ENCODE data around the gene MAD1L1.

DNA sequence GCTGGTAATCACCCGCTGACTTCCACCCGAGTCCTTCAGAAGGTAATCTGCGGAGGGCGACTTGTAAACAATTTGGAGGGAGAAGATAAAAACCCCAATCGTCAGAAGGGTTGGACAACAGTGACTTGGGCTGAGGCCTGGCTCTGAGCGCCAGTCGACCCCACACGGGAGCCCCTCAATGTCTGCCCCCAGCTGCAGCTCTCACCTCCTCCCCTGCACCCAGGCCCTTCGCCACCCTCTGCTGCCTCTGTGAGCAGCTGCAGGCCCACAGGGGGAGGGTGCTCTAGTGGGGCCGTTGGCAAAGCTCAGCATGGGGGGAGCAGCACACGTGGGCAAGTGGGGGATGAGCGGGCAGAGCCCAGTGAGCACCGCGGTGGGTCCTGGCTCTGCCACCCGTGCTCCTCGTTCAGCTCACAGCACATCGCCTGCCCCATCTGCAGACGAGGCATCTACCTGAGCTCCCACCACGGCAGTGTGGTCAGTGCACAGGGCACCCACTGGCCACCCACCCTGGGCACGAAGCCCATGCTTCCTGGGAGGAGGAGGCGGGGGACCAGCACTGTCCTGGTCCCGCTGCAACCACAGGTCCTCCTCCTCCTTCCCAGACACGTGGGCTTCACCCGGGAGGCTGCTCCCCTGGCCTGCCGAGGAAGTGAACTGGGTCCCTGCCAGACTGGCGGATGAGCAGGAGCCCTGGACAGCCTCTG is 282.1 kb downstream of the MAD1L1 start:
- no peak for TF ChIP-seq CTCF (conservative IDR thresholded peaks at IDR 0.05; ENCODE audit: low read depth, low read length)
- TF ChIP-seq RFX5 (IDR thresholded peaks at IDR 0.05; ENCODE audit: low read depth, low read length) = no peak
- no peak for TF ChIP-seq MAFK (IDR thresholded peaks at IDR 0.05; ENCODE audit: low read depth, low read length)
- TF ChIP-seq SMC3 (IDR thresholded peaks at IDR 0.05; ENCODE audit: low read depth, low read length) = no peak
- TF ChIP-seq, protein P1, sequence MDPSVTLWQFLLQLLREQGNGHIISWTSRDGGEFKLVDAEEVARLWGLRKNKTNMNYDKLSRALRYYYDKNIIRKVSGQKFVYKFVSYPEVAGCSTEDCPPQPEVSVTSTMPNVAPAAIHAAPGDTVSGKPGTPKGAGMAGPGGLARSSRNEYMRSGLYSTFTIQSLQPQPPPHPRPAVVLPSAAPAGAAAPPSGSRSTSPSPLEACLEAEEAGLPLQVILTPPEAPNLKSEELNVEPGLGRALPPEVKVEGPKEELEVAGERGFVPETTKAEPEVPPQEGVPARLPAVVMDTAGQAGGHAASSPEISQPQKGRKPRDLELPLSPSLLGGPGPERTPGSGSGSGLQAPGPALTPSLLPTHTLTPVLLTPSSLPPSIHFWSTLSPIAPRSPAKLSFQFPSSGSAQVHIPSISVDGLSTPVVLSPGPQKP (IDR thresholded peaks at IDR 0.05; ENCODE audit: borderline replicate concordance, low read depth, low read length) = no peak
- no peak for TF ChIP-seq POLR2A (IDR thresholded peaks at IDR 0.05; ENCODE audit: low read depth, low read length)
- TF ChIP-seq BHLHE40 (IDR thresholded peaks at IDR 0.05; ENCODE audit: low read depth, low read length) = no peak
- no peak for TF ChIP-seq RAD21 (IDR thresholded peaks at IDR 0.05; ENCODE audit: low read length)
- TF ChIP-seq CEBPB (IDR thresholded peaks at IDR 0.05; ENCODE audit: low read depth, low read length) = no peak
- TF ChIP-seq, protein P2, sequence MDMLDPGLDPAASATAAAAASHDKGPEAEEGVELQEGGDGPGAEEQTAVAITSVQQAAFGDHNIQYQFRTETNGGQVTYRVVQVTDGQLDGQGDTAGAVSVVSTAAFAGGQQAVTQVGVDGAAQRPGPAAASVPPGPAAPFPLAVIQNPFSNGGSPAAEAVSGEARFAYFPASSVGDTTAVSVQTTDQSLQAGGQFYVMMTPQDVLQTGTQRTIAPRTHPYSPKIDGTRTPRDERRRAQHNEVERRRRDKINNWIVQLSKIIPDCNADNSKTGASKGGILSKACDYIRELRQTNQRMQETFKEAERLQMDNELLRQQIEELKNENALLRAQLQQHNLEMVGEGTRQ (IDR thresholded peaks at IDR 0.05; ENCODE audit: low read depth, low read length) = no peak
- no peak for TF ChIP-seq CHD1 (IDR thresholded peaks at IDR 0.05; ENCODE audit: low read depth, low read length)
- no peak for TF ChIP-seq MAZ (IDR thresholded peaks at IDR 0.05; ENCODE audit: borderline replicate concordance, low read depth, low read length)
- TF ChIP-seq MXI1 (IDR thresholded peaks at IDR 0.05; ENCODE audit: borderline replicate concordance, low read depth, low read length) = no peak
